Activated naive CD8-positive, alpha-beta T cell treated with anti-CD3 and anti-CD28 coated beads, Interleukin-2, amount 50 U/mL, for 16 hours (primary cell): ENCODE measurements around the gene NOP16.

Experiments
- DNase-seq: peaks from one replicate; pipeline ENCODE4 v3.0.0-alpha.2; 2020; ENCODE audit warnings: low read depth, low spot score

Gene NOP16

DNA sequence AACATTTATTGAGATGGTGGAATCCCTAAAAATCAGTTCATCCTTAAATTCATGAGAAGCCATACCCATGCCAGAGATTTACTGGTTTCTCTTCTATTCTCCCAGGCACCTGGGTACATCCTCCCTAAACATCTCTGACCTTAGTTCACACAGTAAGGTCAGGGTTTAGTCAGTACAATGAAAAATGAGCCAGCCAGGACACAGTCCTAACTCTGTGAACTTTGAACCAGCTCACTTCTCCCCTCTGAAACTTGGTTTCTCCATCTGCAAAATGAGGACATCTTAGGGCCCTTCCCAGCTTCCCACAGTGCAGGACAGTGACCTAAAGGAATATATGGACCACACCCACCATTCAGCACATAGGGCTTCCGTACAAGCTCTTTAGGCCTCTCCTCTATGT is 1.9 kb downstream of the NOP16 start:
- DNase-seq = no peak

- no peak for DNase-seq
These were observed 3.4 kb downstream of the NOP16 start for GRCh38 chr5:176384991-176385390.

- no peak for DNase-seq
These were observed 4.0 kb downstream of the NOP16 start for GRCh38 chr5:176384366-176384930.

- DNase-seq = no peak
These were observed 4.4 kb downstream of the NOP16 start for GRCh38 chr5:176383961-176384360.

GRCh38 chr5:176383248-176383905 is 5.0 kb downstream of the NOP16 start:
- DNase-seq = no peak

DNA sequence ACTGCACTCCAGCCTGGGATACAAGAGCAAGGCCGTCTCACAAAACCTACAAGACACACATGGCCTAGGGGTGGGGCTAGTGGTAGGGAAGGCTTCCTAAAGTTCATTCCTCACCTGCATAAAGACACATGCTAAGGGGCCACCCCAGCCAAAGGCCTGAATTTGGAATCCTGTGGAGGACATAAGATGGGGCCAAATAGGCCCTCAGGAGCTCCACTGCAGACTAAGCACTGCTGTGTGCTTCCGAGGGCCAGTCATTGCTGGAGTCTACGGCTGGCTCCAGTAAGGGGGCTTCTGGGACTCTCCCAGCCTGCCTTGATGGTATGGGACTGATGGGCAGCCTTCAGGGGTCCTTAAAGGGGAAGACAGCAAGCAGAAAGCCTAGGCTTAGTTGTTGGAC is 5.7 kb downstream of the NOP16 start:
- DNase-seq = no peak

GRCh38 chr5:176381979-176382378 is 6.4 kb downstream of the NOP16 start:
- no peak for DNase-seq

DNA sequence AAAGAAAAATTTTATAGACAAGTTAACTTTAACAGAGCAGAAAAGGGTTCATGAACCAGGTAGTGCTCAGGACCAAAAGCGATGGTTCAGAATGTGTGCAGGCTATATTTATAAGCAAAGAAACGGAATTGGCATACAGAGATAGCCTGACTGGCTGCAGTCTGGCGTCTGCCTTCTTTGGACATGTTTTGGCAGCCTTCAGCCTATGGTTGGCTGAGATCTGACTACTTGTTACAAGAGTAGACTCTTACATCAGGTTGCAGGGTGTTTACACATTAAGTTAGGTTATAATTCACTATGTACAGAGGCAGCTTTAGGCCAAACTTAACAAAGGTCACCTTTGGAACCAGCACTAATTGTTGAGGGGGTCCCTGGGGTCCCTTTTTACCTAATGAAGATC is 7.0 kb downstream of the NOP16 start:
- DNase-seq = no peak

DNA sequence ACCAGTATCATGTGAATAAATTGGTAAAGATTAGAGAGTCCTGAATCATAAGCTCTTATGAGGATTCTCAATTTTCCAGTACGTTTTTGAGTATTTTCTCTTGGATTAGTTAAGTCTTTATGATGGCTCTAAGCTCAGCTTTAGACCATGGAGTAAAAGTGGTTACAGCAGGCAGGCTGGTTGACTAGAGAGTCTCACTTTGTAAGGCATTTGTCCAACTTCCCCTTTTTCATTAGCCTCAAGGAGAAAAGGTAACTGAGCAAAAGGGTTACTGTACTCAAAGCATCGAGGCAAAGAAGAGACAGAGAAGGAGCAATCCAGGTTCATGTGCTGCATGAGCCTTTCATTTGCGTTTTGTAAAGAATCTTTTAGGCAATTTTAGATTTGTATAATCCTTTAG is 8.5 kb downstream of the NOP16 start:
- no peak for DNase-seq

DNA sequence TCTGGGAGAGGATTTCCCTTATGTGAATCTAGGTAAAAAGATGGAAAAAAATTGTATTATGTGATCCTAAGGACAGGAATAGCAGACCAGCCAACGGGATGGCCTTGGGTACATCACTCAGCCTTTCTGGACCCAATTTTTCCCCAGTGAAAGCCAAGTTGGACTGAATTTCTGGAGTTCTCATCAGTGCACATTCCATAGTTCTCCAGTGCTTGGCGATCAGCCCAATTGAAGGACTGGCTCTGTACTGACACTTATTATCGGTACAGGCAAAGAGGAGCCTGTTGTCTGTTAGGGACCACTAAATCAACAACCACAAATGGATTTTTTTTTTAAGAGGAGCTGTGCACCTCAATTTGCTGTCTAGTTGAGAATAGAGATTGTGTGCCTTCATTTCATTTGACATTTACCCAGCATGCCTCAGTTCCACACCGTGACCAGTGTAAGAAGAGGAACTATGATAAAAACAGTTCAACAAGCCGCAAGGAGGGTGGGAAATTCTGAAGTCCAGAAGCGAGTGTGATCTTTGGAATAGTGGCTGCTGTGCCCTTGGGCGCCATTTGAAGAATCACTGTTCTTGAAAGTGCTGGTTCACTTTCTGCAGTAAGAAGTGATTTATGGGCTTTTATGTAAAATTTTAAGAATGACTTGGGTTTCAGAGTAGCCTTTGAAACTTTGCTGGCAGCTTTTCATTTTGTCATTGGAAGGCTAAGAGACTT is 15.1 kb downstream of the NOP16 start:
- no peak for DNase-seq

DNA sequence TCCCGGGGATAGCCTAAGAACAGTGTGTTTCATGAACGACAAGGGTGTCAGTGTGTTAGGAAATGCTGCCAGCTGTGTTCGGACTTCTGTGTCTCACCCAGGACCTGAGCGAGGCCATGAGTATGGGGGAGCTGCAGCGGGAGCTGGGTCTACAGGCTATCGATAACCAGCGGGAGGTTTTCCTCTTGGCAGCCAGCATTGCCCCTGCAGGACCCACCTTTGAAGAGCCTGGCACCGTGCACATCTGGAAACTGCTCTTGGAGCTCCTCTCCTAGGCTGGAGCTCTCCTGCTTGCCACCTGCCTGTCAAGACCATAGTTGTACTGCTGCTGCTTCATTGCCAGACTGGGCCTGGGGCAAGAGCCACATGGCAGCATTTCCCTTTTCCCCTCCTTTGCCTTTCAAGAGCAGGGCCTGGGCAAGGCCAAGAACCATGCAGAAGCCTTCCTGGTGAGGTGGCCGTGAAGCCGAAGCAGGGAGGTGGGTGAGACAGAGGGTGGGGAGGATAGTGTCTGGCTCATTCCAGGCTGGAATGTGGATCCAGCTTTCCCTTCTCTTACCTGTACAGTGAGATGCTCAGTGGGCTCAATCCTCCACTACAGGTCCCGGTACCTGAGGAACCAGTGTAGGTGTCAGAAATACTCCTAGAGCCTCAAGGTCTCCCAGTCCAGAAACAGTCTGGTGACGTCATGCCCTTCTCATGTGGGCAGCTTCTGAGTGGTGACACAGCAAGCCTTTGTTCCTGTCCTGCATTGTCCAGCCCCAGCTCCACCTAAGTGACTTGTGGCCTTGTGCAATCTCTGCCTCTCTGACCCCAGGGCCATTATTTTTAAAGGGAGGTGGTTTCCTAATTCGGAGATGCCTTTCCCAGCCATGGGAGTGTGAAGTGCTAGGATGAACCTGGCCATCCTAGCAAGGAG is 16.5 kb downstream of the NOP16 start:
- DNase-seq = no peak

- DNase-seq = no peak
These were observed 18.3 kb downstream of the NOP16 start for GRCh38 chr5:176369934-176370711.

DNA sequence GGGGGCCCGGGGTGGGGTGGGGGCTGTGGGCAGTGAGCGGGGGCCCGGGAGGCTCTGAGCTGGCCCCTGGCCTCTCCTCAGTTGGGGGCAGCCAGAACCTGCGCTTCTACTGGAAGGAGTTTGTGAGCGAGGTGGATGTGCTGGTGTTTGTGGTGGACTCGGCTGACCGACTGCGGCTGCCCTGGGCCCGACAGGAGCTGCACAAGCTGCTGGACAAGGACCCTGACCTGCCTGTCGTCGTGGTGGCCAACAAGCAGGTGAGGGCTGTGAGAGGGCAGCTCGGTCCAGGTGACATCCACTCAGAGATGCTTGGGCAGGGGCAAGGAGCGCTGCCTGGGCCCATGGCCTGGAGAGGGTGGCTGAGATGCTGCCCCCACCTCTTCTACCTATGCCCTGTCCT is 19.7 kb downstream of the NOP16 start:
- no peak for DNase-seq

DNA sequence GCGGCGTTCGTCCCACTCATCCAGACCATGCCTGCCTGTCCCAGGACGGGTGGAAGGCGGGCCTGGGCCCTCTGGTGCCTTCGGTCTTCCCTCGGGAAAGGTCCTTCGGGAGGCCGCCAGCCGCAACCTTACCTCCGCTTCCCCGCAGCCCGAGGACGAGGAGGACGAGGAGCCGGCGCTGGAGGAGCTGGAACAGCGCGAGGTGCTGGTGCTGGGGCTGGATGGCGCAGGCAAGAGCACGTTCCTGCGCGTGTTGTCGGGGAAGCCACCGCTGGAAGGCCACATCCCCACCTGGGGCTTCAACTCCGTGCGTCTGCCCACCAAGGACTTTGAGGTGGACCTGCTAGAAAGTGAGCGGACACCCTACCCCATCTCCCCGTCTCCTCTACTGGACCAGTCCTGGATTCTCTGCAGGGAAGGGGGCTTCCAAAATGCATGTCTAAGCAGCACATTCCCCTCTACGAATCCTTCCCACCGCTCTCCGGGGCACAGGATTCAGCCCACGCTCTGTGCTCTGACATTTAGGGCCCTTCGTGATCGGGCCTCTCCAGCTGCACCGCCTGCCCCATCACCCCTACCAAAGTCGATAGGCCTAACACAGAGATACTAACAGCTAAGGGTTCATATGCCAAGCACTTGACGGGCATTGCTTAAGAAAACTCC is 22.0 kb downstream of the NOP16 start:
- no peak for DNase-seq

- DNase-seq = peak; percentile 41
These were observed 22.8 kb downstream of the NOP16 start, which contains the start of gene ARL10 for GRCh38 chr5:176365351-176366231. Gene ARL10, plus strand, starts transcription at chr5:176365487. Its CDS starts 77 bp downstream, at chr5:176365564.

DNA sequence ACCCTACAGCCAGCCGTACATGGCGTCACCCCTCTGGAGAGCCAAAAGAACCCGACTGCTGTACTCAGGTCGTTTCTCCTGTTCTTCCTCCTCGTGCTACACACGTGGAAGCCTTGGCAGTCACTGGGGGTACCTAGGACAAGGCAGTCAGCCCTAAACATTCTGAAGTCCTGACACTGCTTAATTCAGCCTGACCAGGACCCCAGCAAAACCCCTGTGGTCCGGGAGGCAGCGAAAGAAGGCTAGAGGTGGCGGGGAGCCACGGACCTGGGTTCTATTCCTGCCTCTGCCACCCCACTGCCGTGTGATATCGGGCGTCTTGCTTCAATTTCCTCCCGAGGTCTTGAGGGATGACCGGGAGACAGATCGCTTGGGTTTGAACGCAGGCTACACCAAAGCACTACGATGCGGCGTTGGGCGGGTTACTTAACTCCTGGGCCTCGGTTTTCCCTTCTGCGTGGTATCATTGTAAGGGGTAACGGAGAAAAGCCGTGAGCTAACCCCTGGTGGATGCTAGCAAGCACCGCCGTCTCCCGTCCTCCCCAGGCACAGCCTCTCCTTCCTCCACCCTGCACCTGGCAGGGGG is 23.5 kb downstream of the NOP16 start:
- DNase-seq = no peak

DNA sequence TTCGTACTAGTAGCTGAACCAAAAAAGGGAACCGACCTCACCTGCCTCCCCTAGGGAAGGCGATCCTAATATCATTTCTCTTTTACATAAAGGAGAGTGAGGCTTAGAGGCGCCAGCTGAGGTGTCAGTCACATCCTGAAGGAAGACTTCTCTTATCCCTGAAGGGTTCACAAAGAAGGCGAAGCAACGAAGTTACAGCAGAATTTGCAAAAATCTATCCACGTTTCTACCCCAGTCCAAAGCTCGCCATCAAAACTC is 26.2 kb downstream of the NOP16 start:
- no peak for DNase-seq

DNA sequence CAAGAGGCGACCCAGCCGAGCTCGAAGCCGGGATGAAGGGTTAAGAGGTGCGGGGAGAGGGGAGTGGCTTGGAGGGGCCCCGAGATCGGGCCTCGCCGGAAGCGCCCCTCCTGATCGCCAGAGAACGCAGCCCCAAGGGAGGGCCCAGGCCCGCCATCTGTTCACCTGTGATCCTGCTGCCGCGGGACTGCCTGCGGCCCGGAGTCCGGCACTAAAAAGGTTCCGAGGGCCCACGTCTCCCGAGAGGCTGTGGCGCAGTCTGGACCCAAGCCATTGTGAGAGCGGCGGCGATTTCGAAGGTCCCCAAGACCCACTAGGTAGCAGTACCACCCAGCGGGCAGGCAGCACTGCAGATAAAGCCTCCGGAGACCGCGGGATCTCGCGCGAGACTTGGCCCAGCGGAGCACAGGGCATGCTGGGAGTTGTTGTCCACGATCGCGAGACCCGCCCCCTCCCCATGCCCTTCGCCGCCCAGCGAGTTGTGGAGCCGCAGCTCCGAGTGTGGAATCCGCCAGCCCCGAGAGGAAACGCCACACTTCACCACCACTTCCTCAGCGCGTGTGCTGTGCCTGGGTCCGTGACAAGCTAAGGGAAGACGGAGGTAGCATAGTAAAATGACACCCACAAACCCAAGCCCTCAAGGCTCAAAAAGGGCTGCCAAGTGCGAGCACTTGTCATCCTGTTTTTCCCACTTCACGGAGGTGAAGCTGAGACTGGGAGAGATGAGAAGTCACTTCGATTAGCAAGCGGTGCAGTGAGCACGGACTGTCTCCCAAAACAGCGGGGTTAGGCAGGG is 26.8 kb downstream of the NOP16 start, which contains the start of gene KIAA1191:
Gene KIAA1191, minus strand, starts transcription at position 328 of the 796 bp plus-strand sequence. CDS start 2,256 bp downstream, outside the sequence.
- DNase-seq = peak; percentile 83
